PC-3 (cell line): ENCODE measurements around the gene COL27A1.

Experiments
- CTCF ChIP-seq: fragments of 300-600 bp; sonication (generic); conservative IDR thresholded peaks from 2 replicates; pipeline ENCODE4 v1.5.1; 2017; ENCODE audit warnings: antibody characterized with exemption, low read depth, mild to moderate bottlenecking, low read length
- EZH2 ChIP-seq: fragments of 300-600 bp; sonication (generic); IDR thresholded peaks from one replicate; pipeline ENCODE4 v1.6.1; 2017; ENCODE audit warnings: antibody characterized with exemption, mild to moderate bottlenecking, low read length; ENCODE audit not compliant: unreplicated experiment
- EZH2phosphoT487 ChIP-seq: fragments of 300-600 bp; sonication (generic); IDR thresholded peaks from 2 replicates; pipeline ENCODE4 v1.6.1; 2018; ENCODE audit warnings: mild to moderate bottlenecking, antibody characterized with exemption, low read length, borderline replicate concordance

GRCh38 chr9:114223564-114224246 is 68.4 kb downstream of the COL27A1 start:
- TF ChIP-seq CTCF (no peak), EZH2phosphoT487 (no peak), EZH2 (no peak)
